Measurements from ENCODE around the gene ARHGAP31.
"Not testable (repeated sequence)": the region's sequence is repeated elsewhere in the genome, so short reads cannot be mapped to it uniquely, and the experiment has no call there.

The ARHGAP31 gene

GRCh38 chr3:119320785-119321184 lies 26.6 kb downstream of the ARHGAP31 start:
- H3K36me3 ChIP-seq (ENCODE audit: insufficient read depth, low read length); H3K9ac ChIP-seq (ENCODE audit: low read depth, low read length); H3K9me3 ChIP-seq (ENCODE audit: control insufficient read depth, insufficient read depth, low read length): not testable (repeated sequence)
- peaks cover 14% of the 10 kb centered on the region for H3K4me1 ChIP-seq (ENCODE audit: insufficient read depth, low read length)

- H3K36me3 ChIP-seq (ENCODE audit: insufficient read depth, low read length): no peaks in the 10 kb centered on the region
- no peaks in the 10 kb centered on the region for H3K9me3 ChIP-seq (ENCODE audit: control insufficient read depth, insufficient read depth, low read length)
- peaks cover 14% of the 10 kb centered on the region for H3K4me1 ChIP-seq (ENCODE audit: insufficient read depth, low read length)
- peak overlapping the region; percentile 86 for H3K9ac ChIP-seq (ENCODE audit: low read depth, low read length)
Observed at GRCh38 chr3:119322021-119322834, 28.0 kb downstream of the ARHGAP31 start.

GRCh38 chr3:119322835-119323722 lies 28.9 kb downstream of the ARHGAP31 start:
- Histone ChIP-seq H3K9me3 (ENCODE audit: control insufficient read depth, insufficient read depth, low read length) (no peaks in the 10 kb centered on the region), H3K9ac (ENCODE audit: low read depth, low read length) (peak overlapping the region; percentile 86), H3K4me1 (ENCODE audit: insufficient read depth, low read length) (peaks cover 14% of the 10 kb centered on the region), H3K36me3 (ENCODE audit: insufficient read depth, low read length) (no peaks in the 10 kb centered on the region)

- Histone ChIP-seq H3K9me3 (ENCODE audit: control insufficient read depth, insufficient read depth, low read length) (no peaks in the 10 kb centered on the region), H3K36me3 (ENCODE audit: insufficient read depth, low read length) (no peaks in the 10 kb centered on the region), H3K9ac (ENCODE audit: low read depth, low read length) (peak overlapping the region; percentile 86), H3K4me1 (ENCODE audit: insufficient read depth, low read length) (peaks cover 14% of the 10 kb centered on the region)
Observed at GRCh38 chr3:119323723-119324085, 29.5 kb downstream of the ARHGAP31 start.

- H3K4me1 ChIP-seq (ENCODE audit: insufficient read depth, low read length): peaks cover 14% of the 10 kb centered on the region
- H3K36me3 ChIP-seq (ENCODE audit: insufficient read depth, low read length): no peaks in the 10 kb centered on the region
- no peaks in the 10 kb centered on the region for H3K9me3 ChIP-seq (ENCODE audit: control insufficient read depth, insufficient read depth, low read length)
- H3K9ac ChIP-seq (ENCODE audit: low read depth, low read length): no peak overlapping the region
Observed at GRCh38 chr3:119324899-119325298, 30.7 kb downstream of the ARHGAP31 start.

GRCh38 chr3:119326976-119327375 lies 32.8 kb downstream of the ARHGAP31 start:
- Histone ChIP-seq H3K36me3 (ENCODE audit: insufficient read depth, low read length) (no peaks in the 10 kb centered on the region), H3K4me1 (ENCODE audit: insufficient read depth, low read length) (peaks cover 14% of the 10 kb centered on the region), H3K9ac (ENCODE audit: low read depth, low read length) (no peak overlapping the region), H3K9me3 (ENCODE audit: control insufficient read depth, insufficient read depth, low read length) (no peaks in the 10 kb centered on the region)

GRCh38 chr3:119329551-119329950 lies 35.4 kb downstream of the ARHGAP31 start:
- Histone ChIP-seq H3K9ac (ENCODE audit: low read depth, low read length) (no peak overlapping the region), H3K9me3 (ENCODE audit: control insufficient read depth, insufficient read depth, low read length) (no peaks in the 10 kb centered on the region), H3K4me1 (ENCODE audit: insufficient read depth, low read length) (peaks cover 4% of the 10 kb centered on the region; the same call in 1 of the 2 replicates), H3K36me3 (ENCODE audit: insufficient read depth, low read length) (no peaks in the 10 kb centered on the region)

- Histone ChIP-seq H3K9ac (ENCODE audit: low read depth, low read length) (no peak overlapping the region), H3K36me3 (ENCODE audit: insufficient read depth, low read length) (no peaks in the 10 kb centered on the region), H3K4me1 (ENCODE audit: insufficient read depth, low read length) (no peaks in the 10 kb centered on the region), H3K9me3 (ENCODE audit: control insufficient read depth, insufficient read depth, low read length) (no peaks in the 10 kb centered on the region)
Observed at GRCh38 chr3:119330181-119330580, 36.0 kb downstream of the ARHGAP31 start.

GRCh38 chr3:119330858-119331257 lies 36.7 kb downstream of the ARHGAP31 start:
- Histone ChIP-seq H3K36me3 (ENCODE audit: insufficient read depth, low read length) (no peaks in the 10 kb centered on the region), H3K4me1 (ENCODE audit: insufficient read depth, low read length) (no peaks in the 10 kb centered on the region), H3K9ac (ENCODE audit: low read depth, low read length) (no peak overlapping the region), H3K9me3 (ENCODE audit: control insufficient read depth, insufficient read depth, low read length) (no peaks in the 10 kb centered on the region)

GRCh38 chr3:119331661-119332060 lies 37.5 kb downstream of the ARHGAP31 start:
- Histone ChIP-seq H3K36me3 (ENCODE audit: insufficient read depth, low read length) (no peaks in the 10 kb centered on the region), H3K9me3 (ENCODE audit: control insufficient read depth, insufficient read depth, low read length) (no peaks in the 10 kb centered on the region), H3K9ac (ENCODE audit: low read depth, low read length) (no peak overlapping the region), H3K4me1 (ENCODE audit: insufficient read depth, low read length) (no peaks in the 10 kb centered on the region)

GRCh38 chr3:119333773-119334509 lies 39.8 kb downstream of the ARHGAP31 start:
- H3K4me1 ChIP-seq (ENCODE audit: insufficient read depth, low read length): no peaks in the 10 kb centered on the region
- no peaks in the 10 kb centered on the region for H3K36me3 ChIP-seq (ENCODE audit: insufficient read depth, low read length)
- no peaks in the 10 kb centered on the region for H3K9me3 ChIP-seq (ENCODE audit: control insufficient read depth, insufficient read depth, low read length)
- H3K9ac ChIP-seq (ENCODE audit: low read depth, low read length): no peak overlapping the region

GRCh38 chr3:119336823-119337222 lies 42.6 kb downstream of the ARHGAP31 start:
- H3K9me3 ChIP-seq (ENCODE audit: control insufficient read depth, insufficient read depth, low read length): no peaks in the 10 kb centered on the region
- no peaks in the 10 kb centered on the region for H3K36me3 ChIP-seq (ENCODE audit: insufficient read depth, low read length)
- H3K9ac ChIP-seq (ENCODE audit: low read depth, low read length): no peak overlapping the region
- H3K4me1 ChIP-seq (ENCODE audit: insufficient read depth, low read length): no peaks in the 10 kb centered on the region

- not testable (repeated sequence) for H3K36me3 ChIP-seq (ENCODE audit: insufficient read depth, low read length); H3K4me1 ChIP-seq (ENCODE audit: insufficient read depth, low read length); H3K9ac ChIP-seq (ENCODE audit: low read depth, low read length)
Observed at GRCh38 chr3:119337407-119337806, 43.2 kb downstream of the ARHGAP31 start.

GRCh38 chr3:119338754-119339153 lies 44.6 kb downstream of the ARHGAP31 start:
- H3K9me3 ChIP-seq (ENCODE audit: control insufficient read depth, insufficient read depth, low read length): no peaks in the 10 kb centered on the region
- no peaks in the 10 kb centered on the region for H3K36me3 ChIP-seq (ENCODE audit: insufficient read depth, low read length)
- no peak overlapping the region for H3K9ac ChIP-seq (ENCODE audit: low read depth, low read length)
- no peaks in the 10 kb centered on the region for H3K4me1 ChIP-seq (ENCODE audit: insufficient read depth, low read length)

More at GRCh38 chr3:119337407-119337806, 43.2 kb downstream of the ARHGAP31 start:
- not testable (repeated sequence) for H3K9me3 ChIP-seq (ENCODE audit: control insufficient read depth, insufficient read depth, low read length)

Data from ES-I3 (cell line).